NCI-H82 (cell line): ENCODE results near the gene COX10.
"Not testable (repeated sequence)": the region's sequence is repeated elsewhere in the genome, so short reads cannot be mapped to it uniquely, and the experiment has no call there.

Experiments
- DNase-seq: peaks from one replicate; lab custom pipeline; 2025; lab: John Stamatoyannopoulos, UW

Gene COX10

GRCh38 chr17:14179951-14180350 is 110.6 kb downstream of the COX10 start:
- not testable (repeated sequence) for DNase-seq

DNA sequence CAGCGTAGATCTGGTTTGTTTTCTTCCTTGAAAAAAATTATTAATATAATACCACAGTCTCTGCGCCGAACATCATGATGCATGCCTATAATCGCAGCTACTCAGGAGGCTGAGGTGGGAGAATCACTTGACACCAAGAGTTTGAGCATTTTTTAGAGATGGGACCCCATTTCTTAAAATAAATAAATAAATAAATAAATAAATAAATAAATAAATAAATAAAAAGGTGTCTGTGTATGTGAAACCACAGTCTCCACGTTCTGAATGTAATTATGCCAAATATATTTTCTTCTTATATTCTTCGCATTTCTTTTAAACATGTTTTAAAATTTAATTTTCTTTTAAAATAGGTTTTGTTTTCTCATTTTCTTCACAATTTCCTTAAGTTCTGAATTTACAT is 112.8 kb downstream of the COX10 start:
- DNase-seq = not testable (repeated sequence)

DNA sequence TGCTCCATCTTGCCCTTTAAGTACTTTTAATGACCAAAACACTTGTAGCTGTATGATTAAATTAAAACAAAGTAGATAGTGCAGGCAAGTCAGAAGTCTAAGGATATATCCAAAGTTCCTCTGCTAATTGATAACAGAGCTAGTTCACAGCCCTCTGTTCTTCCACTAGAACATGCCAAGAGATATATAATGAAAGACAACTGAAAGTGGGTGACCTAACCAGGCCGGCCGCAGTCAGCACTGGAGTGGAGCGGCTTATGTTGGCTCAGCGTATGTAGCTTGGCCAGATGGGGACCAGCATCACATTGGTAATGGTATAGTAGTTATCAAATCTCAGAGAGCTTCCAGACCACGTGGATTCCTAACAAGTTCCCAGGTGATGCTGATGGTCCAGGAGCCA is 115.2 kb downstream of the COX10 start:
- not testable (repeated sequence) for DNase-seq

DNA sequence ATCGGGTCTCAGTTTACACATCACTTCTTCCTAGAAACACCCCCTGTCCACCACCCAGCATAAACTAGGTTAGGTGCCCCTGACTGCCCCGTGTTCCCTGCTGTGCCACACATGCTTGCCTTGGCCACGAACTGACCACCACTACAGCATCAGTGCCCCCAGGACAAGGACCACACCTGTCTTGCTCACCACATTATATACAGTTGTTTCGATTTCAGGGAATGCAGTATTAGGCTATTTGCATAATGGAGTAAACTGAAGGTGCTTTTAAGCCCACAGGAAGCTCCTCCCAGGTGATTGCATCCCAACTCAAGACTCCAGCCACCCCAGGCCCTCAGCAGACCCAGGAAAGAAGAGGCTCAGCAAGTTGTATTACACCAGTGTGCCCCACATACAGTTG is 117.1 kb downstream of the COX10 start:
- DNase-seq = not testable (repeated sequence)

DNA sequence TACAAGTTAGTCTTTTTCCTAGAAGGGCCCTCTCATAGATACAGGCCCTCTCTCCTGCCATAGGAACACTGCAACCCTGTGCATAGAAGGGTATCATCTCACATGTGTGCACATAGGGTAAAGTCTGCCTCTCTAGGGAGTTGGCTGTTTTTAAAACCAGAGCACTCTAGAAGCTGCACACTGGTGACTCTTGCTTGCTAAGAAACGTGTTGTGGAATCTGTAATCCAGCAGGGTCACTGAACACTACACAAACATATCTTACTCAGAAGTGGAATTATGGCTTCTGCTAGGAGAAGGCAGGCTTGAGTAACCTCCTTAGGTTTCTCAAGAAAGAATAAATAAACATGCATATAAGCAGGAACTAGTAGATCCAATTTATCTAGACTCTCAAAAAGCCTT is 121.5 kb downstream of the COX10 start:
- DNase-seq = not testable (repeated sequence)

- not testable (repeated sequence) for DNase-seq
These were observed 122.2 kb downstream of the COX10 start for GRCh38 chr17:14191469-14191868.

GRCh38 chr17:14192039-14192438 is 122.7 kb downstream of the COX10 start:
- DNase-seq = not testable (repeated sequence)

- not testable (repeated sequence) for DNase-seq
These were observed 123.5 kb downstream of the COX10 start for GRCh38 chr17:14192636-14193344.

DNA sequence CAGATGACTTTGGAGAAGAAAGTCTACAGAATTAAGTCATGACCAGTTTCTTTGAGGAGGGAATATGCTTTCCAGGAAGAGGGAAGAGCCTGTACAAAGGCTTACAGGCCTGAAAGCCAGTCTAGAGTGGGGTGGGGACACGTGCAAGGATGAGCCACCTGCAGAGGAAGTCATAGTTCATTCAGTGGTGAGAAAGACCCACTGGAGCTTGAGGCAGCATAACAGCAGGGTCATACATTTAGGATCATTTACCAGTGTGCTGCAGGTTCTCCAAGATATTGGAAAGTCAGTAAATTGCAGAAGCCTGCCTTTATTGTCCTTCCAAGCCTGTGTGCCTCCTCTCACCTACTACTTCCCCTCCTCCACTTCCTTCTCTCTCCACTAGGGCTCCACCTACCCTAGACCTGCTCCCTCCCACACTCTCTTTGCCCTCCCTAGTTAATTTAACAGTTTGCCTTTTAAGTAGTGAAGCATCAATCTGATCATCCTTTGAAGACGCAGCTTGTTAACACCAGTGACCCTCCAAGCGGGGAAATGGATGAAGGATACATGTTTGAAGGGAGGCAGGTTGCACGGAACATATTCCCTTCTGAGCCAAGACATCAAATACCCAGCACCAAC is 127.2 kb downstream of the COX10 start:
- DNase-seq = peak; percentile 10

DNA sequence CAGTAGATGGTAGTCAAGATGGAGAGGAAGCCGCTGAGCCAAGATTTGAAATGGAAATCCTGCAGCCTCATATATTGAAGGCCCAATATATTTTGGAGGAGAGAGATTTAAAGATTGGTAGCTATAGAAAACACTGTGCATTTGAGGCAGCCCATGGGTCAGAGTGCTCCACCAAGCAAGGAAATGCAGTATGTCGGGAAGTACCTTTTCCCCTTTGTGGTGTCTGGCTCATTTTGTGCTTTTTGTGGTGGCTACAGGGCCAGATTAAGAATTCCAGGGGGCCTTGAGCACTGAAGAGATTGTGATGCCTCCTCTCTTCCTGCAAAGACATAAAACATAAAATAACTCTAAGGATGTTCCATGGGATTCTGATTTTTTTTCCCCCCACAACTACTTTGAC is 127.8 kb downstream of the COX10 start:
- DNase-seq = no peak

- DNase-seq = no peak
These were observed 128.3 kb downstream of the COX10 start for GRCh38 chr17:14197586-14197985.

DNA sequence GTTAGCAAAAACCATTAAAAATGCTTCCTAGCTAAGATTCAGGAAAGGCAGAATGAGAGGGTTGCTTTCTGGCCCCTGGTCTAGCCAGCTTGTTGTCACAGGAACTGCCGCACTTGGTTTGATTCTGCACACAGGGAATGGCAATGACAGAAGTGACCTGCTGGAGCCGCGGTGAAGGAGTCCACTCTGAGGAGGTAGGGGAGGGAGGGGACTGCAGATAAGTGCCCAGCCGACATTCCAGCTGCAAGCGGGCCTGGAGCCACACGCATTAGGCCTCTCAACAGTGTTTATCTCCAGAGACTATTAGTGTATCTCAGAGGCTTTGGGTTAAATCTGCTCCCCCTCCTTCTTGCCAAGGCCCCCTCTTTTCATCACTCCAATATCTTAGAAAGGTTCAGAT is 128.7 kb downstream of the COX10 start:
- DNase-seq = peak; percentile 55

DNA sequence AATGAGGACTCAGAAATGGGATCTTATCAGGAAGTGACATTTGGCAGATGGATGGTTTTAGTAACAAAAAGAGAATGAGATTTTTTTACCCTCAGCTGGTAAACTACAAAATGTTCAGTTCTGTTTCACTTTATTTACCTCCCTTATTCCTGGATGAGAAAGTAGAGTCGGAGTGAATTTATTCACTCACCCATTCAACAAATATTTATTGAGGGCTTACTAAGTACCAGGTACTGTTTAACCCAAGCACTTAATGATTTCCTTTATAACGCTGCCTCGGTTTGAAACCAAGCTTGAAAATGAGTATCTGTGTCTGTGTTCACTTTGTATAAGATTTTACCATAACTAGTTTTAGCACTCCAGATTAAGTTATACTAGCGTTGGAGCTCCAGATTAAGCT is 129.3 kb downstream of the COX10 start:
- no peak for DNase-seq

GRCh38 chr17:14199601-14200000 is 130.3 kb downstream of the COX10 start:
- no peak for DNase-seq

GRCh38 chr17:14200354-14200753 is 131.1 kb downstream of the COX10 start:
- no peak for DNase-seq

GRCh38 chr17:14201021-14201987 is 132.0 kb downstream of the COX10 start:
- no peak for DNase-seq

DNA sequence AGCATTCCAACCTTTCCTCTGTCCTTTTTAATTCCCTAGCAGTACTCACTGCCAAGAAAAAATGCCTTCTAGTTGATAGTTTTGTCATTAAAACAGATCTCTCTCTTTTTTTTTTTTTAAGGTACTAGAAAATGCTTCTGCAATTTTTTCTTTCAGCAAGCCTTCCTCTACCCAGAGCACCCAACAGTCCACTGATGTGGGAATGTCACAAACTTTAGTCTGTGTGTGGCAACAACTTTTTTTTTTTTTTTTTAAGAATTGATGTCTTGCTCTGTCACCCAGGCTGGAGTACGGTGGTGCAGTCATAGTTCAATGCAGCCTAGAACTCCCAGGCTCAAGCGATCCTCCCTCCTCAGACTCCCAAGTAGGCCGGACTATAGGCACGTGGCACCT is 132.7 kb downstream of the COX10 start:
- no peak for DNase-seq

GRCh38 chr17:14202388-14203166 is 133.3 kb downstream of the COX10 start:
- DNase-seq = no peak

- peak; percentile 14 for DNase-seq
These were observed 134.1 kb downstream of the COX10 start for GRCh38 chr17:14203388-14203787.

- no peak for DNase-seq
These were observed 134.8 kb downstream of the COX10 start for GRCh38 chr17:14204084-14204483.

DNA sequence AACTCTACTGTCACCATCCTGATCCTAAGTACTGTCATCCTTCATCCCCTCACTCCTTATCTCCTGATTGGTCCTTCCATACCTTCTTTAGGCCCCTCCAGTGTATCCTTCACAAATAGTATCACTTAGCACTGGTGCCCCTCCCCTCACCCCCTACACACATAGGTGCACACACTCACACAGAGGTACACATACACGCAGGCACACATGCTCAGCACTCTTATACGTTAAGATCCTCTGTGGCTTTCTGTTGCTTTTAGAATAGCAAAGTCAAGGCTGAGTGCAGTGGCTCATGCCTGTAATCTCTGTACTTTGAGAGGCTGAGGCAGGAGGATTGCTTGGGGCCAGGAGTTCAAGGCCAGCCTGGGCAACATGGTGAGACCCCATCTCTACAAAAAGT is 135.2 kb downstream of the COX10 start:
- no peak for DNase-seq

GRCh38 chr17:14205380-14205779 is 136.1 kb downstream of the COX10 start:
- DNase-seq = no peak
